Measurements from ENCODE around the gene KLF5.

DNA sequence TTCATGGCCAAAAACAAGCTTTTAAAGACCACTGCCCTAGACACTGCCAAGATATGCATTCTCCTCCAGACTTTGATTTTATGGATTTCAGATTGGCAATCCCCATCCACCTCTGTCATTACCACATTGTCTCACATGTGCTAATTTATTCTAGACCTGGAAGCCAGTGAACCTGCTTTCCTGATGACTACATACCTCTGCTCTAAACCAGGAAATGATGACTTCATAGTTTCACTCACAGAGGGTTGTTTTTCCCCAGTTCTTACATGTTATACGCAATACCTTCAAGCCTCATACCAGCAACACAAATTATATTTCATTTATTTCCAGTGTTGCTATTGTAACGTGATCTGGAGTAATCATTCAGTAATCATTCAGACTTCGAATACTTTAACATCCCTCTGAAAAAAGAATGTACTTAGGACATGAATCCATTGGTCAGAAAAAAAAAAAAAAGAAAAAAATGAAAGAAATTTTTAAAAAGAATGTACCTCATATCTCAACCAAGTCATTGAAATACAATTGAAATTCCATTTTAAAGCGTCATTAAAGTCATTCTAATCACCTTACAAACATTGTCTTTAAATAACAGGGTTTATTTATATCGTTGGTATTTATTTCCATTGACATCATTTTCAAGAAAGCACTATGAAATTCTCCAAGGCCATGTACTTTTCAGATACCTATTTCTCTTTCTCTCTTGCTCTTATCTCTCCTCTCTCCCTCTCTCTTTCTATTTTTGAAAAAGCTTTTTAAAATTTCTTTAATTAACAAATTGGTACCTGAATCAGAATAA is 33.4 kb upstream of the KLF5 start:
- no peak for TF ChIP-seq POLR2AphosphoS5 (IDR thresholded peaks at IDR 0.05)
- TF ChIP-seq, protein P1, sequence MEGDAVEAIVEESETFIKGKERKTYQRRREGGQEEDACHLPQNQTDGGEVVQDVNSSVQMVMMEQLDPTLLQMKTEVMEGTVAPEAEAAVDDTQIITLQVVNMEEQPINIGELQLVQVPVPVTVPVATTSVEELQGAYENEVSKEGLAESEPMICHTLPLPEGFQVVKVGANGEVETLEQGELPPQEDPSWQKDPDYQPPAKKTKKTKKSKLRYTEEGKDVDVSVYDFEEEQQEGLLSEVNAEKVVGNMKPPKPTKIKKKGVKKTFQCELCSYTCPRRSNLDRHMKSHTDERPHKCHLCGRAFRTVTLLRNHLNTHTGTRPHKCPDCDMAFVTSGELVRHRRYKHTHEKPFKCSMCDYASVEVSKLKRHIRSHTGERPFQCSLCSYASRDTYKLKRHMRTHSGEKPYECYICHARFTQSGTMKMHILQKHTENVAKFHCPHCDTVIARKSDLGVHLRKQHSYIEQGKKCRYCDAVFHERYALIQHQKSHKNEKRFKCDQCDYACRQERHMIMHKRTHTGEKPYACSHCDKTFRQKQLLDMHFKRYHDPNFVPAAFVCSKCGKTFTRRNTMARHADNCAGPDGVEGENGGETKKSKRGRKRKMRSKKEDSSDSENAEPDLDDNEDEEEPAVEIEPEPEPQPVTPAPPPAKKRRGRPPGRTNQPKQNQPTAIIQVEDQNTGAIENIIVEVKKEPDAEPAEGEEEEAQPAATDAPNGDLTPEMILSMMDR (IDR thresholded peaks at IDR 0.05), result no peak

All from suprapubic skin (tissue), 3 donors.